Kidney epithelial cell (primary cell): ENCODE measurements around the gene KIRREL3. TPM values are rescaled to one million over a fixed set of nuclear protein-coding genes. Genes with fewer than 3 reads are reported as not detected.

Source experiments
- DNase-seq: peaks from one replicate; pipeline ENCODE4 v3.0.0-alpha.2; 2010; ENCODE audit warnings: low read depth
- H3K27me3 ChIP-seq: 2 replicates; pipeline ENCODE4 v1.6.0; 2011; ENCODE audit warnings: low read length; ENCODE audit not compliant: control insufficient read depth, insufficient read depth
- H3K36me3 ChIP-seq: 2 replicates; pipeline ENCODE4 v1.5.1; 2011; ENCODE audit warnings: low read length; ENCODE audit not compliant: control insufficient read depth, insufficient read depth
- H3K4me3 ChIP-seq: 2 replicates; pipeline ENCODE4 v1.5.1; 2011; ENCODE audit warnings: low read depth, mild to moderate bottlenecking, control low read depth, low read length
- total RNA-seq: library from RNA; depleted of rRNA; stranded (reverse); fragments of >200 nt; gene quantifications from 2 replicates; pipeline ENCODE4 v1.2.3, GENCODE V29; 2015
- TF ChIP-seq, protein P1 (sequence below): IDR thresholded peaks from 2 replicates; pipeline ENCODE4 v1.5.1; 2011; ENCODE audit warnings: mild to moderate bottlenecking, moderate library complexity, low read length, control low read depth, inconsistent platforms; ENCODE audit not compliant: insufficient read depth, poor library complexity, severe bottlenecking

KIRREL3 gene
- total RNA-seq, 1 donor from 2014 or later: 1.3 TPM

DNA sequence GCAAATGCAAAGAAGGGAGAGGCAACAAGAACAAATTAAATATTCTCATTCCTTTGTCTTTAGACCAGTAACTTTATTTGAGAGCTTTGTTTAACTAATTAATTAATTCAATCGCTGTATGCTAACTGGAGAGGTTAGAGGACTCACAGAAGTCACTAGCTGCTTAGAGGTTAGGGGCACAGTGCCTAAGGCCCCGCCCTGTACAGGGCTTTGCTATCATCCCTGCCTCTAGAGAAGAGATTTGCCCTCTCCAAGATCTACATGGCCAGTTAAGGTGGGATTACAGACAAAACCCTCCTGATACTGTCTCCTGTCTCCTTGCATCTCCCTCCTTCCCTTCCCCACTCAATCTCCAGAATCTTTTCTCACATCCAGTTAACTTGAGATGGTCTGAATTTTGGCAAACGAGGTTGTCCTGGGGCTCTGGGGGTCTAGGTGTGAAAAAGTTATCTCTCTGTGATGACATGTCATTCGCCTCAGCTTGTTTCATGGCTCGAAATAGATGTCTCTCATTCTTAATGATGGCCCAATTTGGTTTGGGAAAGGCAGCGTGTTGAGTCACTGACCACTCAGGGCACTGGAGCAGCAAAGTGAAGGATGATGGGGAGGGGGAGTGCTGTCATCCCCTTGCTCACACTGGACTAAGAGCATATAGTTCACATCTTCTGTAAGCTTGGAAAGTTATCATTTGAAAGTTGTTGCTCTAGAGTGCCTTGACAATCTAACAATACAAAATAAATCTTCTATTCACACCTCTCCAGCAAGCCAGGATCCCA is 190.9 kb downstream of the KIRREL3 start:
- Histone ChIP-seq H3K36me3 (no peaks in the 10 kb centered on the region), H3K4me3 (no peak overlapping the region), H3K27me3 (no peaks in the 10 kb centered on the region)
- TF ChIP-seq, protein P1, sequence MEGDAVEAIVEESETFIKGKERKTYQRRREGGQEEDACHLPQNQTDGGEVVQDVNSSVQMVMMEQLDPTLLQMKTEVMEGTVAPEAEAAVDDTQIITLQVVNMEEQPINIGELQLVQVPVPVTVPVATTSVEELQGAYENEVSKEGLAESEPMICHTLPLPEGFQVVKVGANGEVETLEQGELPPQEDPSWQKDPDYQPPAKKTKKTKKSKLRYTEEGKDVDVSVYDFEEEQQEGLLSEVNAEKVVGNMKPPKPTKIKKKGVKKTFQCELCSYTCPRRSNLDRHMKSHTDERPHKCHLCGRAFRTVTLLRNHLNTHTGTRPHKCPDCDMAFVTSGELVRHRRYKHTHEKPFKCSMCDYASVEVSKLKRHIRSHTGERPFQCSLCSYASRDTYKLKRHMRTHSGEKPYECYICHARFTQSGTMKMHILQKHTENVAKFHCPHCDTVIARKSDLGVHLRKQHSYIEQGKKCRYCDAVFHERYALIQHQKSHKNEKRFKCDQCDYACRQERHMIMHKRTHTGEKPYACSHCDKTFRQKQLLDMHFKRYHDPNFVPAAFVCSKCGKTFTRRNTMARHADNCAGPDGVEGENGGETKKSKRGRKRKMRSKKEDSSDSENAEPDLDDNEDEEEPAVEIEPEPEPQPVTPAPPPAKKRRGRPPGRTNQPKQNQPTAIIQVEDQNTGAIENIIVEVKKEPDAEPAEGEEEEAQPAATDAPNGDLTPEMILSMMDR: no peak
- DNase-seq: no peak

DNA sequence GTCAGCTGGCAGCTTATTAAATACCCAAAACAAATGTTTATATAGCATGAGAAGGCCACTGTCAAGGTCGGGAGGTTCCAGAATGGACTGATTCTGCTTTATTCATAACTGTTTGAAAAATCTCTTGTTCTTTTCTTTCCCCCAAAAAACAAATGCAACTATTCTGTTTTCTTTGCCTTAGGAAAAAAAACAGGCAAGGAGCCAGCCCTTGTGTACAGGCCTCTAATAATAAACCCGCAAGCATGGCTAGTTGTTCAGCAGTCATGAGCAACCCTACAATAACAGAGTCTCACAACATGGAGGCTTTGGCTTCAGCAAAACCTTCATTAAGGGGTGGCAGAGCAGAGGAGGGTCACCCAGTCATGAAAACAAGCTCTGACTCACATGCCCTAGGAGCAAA is 191.7 kb downstream of the KIRREL3 start:
- TF ChIP-seq, protein P1: no peak
- H3K36me3 ChIP-seq: no peaks in the 10 kb centered on the region
- no peaks in the 10 kb centered on the region for H3K27me3 ChIP-seq
- H3K4me3 ChIP-seq: no peak overlapping the region
- no peak for DNase-seq

DNA sequence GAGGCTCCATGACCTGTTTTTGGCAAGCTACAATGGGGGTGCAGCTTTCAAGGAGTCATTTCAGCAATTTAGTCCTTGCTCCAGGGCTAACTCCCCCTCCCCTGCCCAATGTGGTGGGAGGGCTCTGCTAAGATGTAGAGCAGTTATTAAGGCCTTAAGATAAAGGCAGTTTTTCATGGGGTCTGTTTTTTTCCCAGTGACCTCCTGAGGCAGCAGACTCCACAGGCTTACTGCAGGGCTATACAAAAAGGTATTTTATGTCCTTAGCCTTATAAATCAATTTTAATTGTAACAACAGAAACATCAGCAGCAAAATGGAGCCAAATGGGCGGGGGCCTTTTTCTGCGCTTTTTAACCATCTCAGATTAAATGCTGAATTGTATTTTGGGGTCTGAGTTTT is 192.3 kb downstream of the KIRREL3 start:
- TF ChIP-seq, protein P1: no peak
- no peaks in the 10 kb centered on the region for H3K36me3 ChIP-seq
- no peaks in the 10 kb centered on the region for H3K27me3 ChIP-seq
- DNase-seq: no peak
- H3K4me3 ChIP-seq: no peak overlapping the region

DNA sequence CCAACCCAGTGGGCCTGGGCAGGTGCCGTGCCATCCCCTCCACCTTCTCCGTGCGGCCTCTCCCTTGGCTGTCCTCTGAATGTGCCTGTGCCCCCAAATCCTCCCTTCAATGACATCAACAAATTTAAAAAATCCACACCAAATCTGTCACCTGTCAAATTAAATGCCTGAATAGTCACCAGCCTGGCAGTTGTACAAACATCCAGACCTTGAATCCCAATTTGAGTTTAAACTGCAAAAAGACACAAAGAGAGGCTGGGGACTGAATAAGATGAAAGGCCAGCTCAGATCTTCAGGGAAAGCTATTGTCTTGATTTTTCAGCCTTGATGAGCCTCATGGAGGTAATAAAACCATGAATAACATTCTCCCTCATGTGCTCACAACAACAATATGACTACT is 194.7 kb downstream of the KIRREL3 start:
- Histone ChIP-seq H3K4me3 (no peak overlapping the region), H3K36me3 (no peaks in the 10 kb centered on the region), H3K27me3 (no peaks in the 10 kb centered on the region)
- DNase-seq: no peak
- TF ChIP-seq, protein P1: no peak

DNA sequence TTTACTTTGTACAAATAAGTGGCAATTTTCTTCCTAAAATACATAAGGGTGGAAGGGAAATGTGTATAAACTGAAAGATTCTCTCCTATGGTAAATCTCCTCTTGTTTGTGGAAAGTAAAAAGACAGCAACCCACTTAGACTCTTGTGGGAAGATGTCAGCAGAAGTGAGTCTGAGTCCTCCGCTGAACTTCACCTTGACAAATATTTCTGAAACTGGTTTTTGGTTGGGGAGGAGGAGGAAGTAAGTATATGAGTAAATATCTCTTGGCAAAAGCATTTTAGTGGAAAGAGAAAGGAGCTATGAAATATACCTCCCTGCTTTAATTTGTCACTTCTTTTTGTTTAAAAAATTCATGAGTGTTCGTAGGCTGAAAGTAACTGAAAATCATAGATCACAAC is 196.2 kb downstream of the KIRREL3 start:
- no peaks in the 10 kb centered on the region for H3K27me3 ChIP-seq
- no peaks in the 10 kb centered on the region for H3K36me3 ChIP-seq
- DNase-seq: no peak
- TF ChIP-seq, protein P1: no peak
- no peak overlapping the region for H3K4me3 ChIP-seq

DNA sequence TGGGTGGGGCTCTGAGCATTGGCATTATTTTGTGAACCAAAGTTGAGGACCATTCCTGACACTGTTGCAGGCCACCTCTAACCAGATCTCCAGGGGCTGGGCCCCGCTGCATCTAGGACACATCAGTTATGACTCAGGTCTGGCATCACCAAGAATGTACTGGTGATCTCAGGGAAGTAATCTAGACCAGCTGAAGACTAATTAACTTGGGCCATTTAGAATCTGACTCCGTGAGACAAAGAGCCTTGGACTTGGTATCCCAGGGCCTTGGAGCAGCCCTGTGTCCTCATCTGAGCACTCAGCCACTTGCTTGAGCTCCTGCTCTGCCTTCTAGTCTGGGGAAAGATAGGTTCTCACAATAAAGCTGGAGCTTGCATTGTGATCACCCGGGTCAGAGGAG is 200.6 kb downstream of the KIRREL3 start:
- no peaks in the 10 kb centered on the region for H3K27me3 ChIP-seq
- TF ChIP-seq, protein P1: no peak
- no peak for DNase-seq
- no peaks in the 10 kb centered on the region for H3K36me3 ChIP-seq
- H3K4me3 ChIP-seq: no peak overlapping the region
